ENCODE results near the gene NPRL2. TPM values are rescaled to one million over a fixed set of nuclear protein-coding genes. Genes with fewer than 3 reads are reported as not detected.

Gene NPRL2
- total and polyA plus RNA-seq, 2 of the 13 experiments (the other 11 are each of a cell fraction or from before 2014, with no cell fraction given), result 30.6 to 51.4 TPM

GRCh38 chr3:50350213-50350526, 405 bp downstream of the NPRL2 start:
- ChIA-PET CTCF (ENCODE audit: low intra/inter-chr PET ratio, low total read pairs) (no interaction called here), POLR2A (interaction anchor here (0.8 to 2.7 kb wide), 13 partner anchors 9 to 269 kb away, joined by 3 to 60 read pairs (median 5); partner anchors contain the start of genes GNAI2, HEMK1, HYAL1 and HYAL3)
- 0 out of 2 replicates have a peak, but pooled peaks have one; percentile 54 for TF ChIP-seq ZNF234 (CRISPR knock-in tag; conservative IDR thresholded peaks at IDR 0.05)
- TF ChIP-seq SETDB1 (CRISPR knock-in tag; IDR thresholded peaks at IDR 0.05; ENCODE audit: borderline replicate concordance), result peak; percentile 85
- TF ChIP-seq ZNF318 (CRISPR knock-in tag; IDR thresholded peaks at IDR 0.05), result no peak
- 0 out of 2 replicates have a peak, but pooled peaks have one; percentile 74 for TF ChIP-seq ZNF101 (CRISPR knock-in tag; IDR thresholded peaks at IDR 0.05; ENCODE audit: borderline replicate concordance, low read depth)
- no peak for TF ChIP-seq ZNF484 (CRISPR knock-in tag; IDR thresholded peaks at IDR 0.05; ENCODE audit: borderline replicate concordance, low read depth)
- TF ChIP-seq ATF5 (CRISPR knock-in tag; IDR thresholded peaks at IDR 0.05; ENCODE audit: low read depth), result no peak
- TF ChIP-seq ZZZ3 (CRISPR knock-in tag; IDR thresholded peaks at IDR 0.05; ENCODE audit: borderline replicate concordance), result 0 out of 2 replicates have a peak, but pooled peaks have one; percentile 3
- H3K27ac ChIP-seq (ENCODE audit: extremely low read length, insufficient read depth, low read length), result peak overlapping the region; percentile 65
- in situ Hi-C loops (cut with HindIII; ENCODE audit: extremely low pct_ligation_motif_present, low pct_unique_long_range_greater_than_20kb), result no loop called here
- intact Hi-C loops (cut with micrococcal nuclease; ENCODE audit: unreplicated experiment), result no loop called here
- H3K4me2 ChIP-seq (ENCODE audit: low read depth, low read length), result peak overlapping the region; percentile 99
- no peak for ATAC-seq
- FAIRE-seq, result no peak
- no peaks in the 10 kb centered on the region for H3K9me3 ChIP-seq (ENCODE audit: low read length)
- peaks cover 58% of the 10 kb centered on the region for H3K4me1 ChIP-seq (ENCODE audit: insufficient read depth, low read length)
- WGBS (ENCODE audit: low lambda C conversion rate), result 17% methylated on average over 7 of the region's 7 CpGs
- no peak overlapping the region for H2AFZ ChIP-seq (ENCODE audit: low read length)
- H3K36me3 ChIP-seq (replicated peaks in 1 of 2; ENCODE audit: control insufficient read depth in 1 of 2, insufficient read depth in 2 of 2, low read length in 2 of 2), result peaks cover 8 to 35% of the 10 kb centered on the region in 2 experiments; a peak in 4 of 5 replicates
- BruUV-seq (replicated peaks), result no TSS peak
- H3K79me2 ChIP-seq (ENCODE audit: insufficient read depth, low read length), result peaks cover 12% of the 10 kb centered on the region
- peak overlapping the region; percentile 68 to 85 (median 77) for H3K4me3 ChIP-seq (replicated peaks in 1 of 3; ENCODE audit: insufficient read depth in 1 of 3, low read depth in 2 of 3, low read length in 3 of 3)
- no peak for DNase-seq (ENCODE audit: low spot score)
- no peaks in the 10 kb centered on the region for H3K27me3 ChIP-seq (ENCODE audit: control insufficient read depth in 1 of 2, insufficient read depth in 2 of 2, low read length in 2 of 2)
- H4K20me1 ChIP-seq (ENCODE audit: insufficient read depth, low read length), result 0 out of 2 replicates have a peak, but pooled peaks cover 3% of the 10 kb centered on the region
- peak overlapping the region; percentile 76 for H3K9ac ChIP-seq (ENCODE audit: insufficient read depth, low read depth, low read length)

Data from HepG2 (cell line).